A549 treated with AZD9567 at 1 μM for 4 hours (cell line): ENCODE results near the gene MANEAL. TPM values are rescaled to one million over a fixed set of nuclear protein-coding genes. Genes with fewer than 3 reads are reported as not detected.

Experiments used
- total RNA-seq: library from RNA; stranded (reverse); fragments of 200-300 nt; extraction: Qiagen RNA extraction; gene quantifications from 5 replicates; pipeline ENCODE4 v1.2.3, GENCODE V29; 2022; ENCODE audit not compliant: insufficient read depth

The MANEAL gene
- 19.5 to 24.3 TPM (median 23.9 TPM) in 5 replicates for total RNA-seq

GRCh38 chr1:37793773-37794371, at the start of gene MANEAL:
MANEAL (plus strand) TSS chr1:37793847; CDS start chr1:37794183, 336 bp downstream.

GRCh38 chr1:37764888-37765441, 28.7 kb upstream of the MANEAL start, which contains the start of gene EPHA10:
EPHA10 (minus strand) TSS chr1:37765120; CDS start chr1:37765066, 54 bp downstream.

DNA sequence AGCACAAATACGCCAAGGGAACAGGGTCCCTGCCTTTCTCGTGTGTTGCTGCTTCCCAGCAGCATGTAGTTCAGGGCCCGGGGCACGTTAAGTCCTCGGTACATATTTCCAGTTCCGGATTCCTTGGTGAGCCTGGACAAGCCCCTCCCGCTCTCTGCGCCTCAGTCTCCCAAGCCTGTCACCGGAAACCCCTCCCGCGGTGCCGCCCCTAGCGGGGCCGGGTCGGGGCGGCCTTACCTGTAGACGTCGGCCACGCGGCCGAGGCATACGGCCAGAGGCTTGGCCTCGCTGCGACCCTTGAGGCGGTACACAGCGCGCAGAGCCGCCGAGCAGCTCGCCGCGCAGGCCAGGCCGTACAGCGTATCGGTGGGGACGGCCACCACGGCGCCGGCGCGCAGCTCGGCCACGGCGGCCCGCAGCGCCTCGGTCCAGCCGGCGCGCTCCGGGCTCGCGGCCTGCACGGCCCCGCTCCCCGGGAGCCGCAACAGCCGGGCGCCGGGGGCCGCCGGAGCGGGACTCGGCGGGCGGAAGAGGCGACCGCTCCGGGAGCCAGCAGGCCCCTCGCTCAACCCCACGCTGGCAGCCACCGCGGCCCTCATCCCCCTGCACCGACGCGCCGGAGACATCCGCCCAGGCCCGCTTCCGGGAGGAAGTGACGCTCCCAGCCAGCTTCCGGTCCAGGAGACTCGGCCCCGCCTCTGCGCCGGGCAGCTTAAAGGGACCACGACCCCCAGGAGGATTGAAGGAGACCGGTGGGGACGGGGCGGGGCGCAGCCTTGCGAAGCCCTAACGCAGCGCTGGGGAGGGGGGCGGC, 14.1 kb downstream of the MANEAL start, which contains the start of the genes C1orf122 and YRDC:
Gene C1orf122, plus strand, starts transcription at position 236 of the 814 bp plus-strand sequence. CDS start 615 bp downstream, outside the sequence.
Gene YRDC, minus strand, starts transcription at position 654 of the 814 bp plus-strand sequence. Its CDS starts 28 bp downstream, at position 626.

Other genes with a start within 250 kb of the MANEAL start
- gene SNIP1, start 239.6 kb upstream of the MANEAL start, total RNA-seq: 11.1 to 14.2 TPM (median 13.4 TPM) in 5 replicates
- gene DNALI1, start 236.9 kb upstream of the MANEAL start, total RNA-seq: 0.09 to 0.14 TPM (median 0.09 TPM) in 3 of 5 replicates, not detected in the others
- gene GNL2, start 197.9 kb upstream of the MANEAL start, total RNA-seq: 51.9 to 59.4 TPM (median 56.7 TPM) in 5 replicates
- 0.07 to 0.11 TPM (median 0.10 TPM) in 4 of 5 replicates, not detected in the other for gene RSPO1, start 159.0 kb upstream of the MANEAL start, total RNA-seq
- gene CDCA8, start 101.3 kb upstream of the MANEAL start, total RNA-seq: 46.1 to 57.9 TPM (median 49.3 TPM) in 5 replicates
- 1.0 to 1.4 TPM (median 1.2 TPM) in 5 replicates for gene EPHA10, start 28.7 kb upstream of the MANEAL start, total RNA-seq
- gene C1orf122, start 13.9 kb downstream of the MANEAL start, total RNA-seq: 26.3 to 63.4 TPM (median 58.0 TPM) in 5 replicates
- 13.0 to 19.0 TPM (median 17.8 TPM) in 5 replicates for gene YRDC, start 14.4 kb downstream of the MANEAL start, total RNA-seq
- gene MTF1, start 65.7 kb downstream of the MANEAL start, total RNA-seq: 4.5 to 5.0 TPM (median 4.8 TPM) in 5 replicates
- 4.0 to 6.1 TPM (median 4.1 TPM) in 5 replicates for gene INPP5B, start 153.2 kb downstream of the MANEAL start, total RNA-seq
- 48.6 to 71.7 TPM (median 51.2 TPM) in 5 replicates for gene SF3A3, start 196.2 kb downstream of the MANEAL start, total RNA-seq
- 6.2 to 8.9 TPM (median 7.7 TPM) in 5 replicates for gene FHL3, start 211.7 kb downstream of the MANEAL start, total RNA-seq
- gene UTP11, start 218.9 kb downstream of the MANEAL start, total RNA-seq: 37.9 to 72.9 TPM (median 42.0 TPM) in 5 replicates